ENCODE measurements around the gene PREX1.

- TF ChIP-seq, protein P1, sequence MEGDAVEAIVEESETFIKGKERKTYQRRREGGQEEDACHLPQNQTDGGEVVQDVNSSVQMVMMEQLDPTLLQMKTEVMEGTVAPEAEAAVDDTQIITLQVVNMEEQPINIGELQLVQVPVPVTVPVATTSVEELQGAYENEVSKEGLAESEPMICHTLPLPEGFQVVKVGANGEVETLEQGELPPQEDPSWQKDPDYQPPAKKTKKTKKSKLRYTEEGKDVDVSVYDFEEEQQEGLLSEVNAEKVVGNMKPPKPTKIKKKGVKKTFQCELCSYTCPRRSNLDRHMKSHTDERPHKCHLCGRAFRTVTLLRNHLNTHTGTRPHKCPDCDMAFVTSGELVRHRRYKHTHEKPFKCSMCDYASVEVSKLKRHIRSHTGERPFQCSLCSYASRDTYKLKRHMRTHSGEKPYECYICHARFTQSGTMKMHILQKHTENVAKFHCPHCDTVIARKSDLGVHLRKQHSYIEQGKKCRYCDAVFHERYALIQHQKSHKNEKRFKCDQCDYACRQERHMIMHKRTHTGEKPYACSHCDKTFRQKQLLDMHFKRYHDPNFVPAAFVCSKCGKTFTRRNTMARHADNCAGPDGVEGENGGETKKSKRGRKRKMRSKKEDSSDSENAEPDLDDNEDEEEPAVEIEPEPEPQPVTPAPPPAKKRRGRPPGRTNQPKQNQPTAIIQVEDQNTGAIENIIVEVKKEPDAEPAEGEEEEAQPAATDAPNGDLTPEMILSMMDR (IDR thresholded peaks at IDR 0.05): no peak
- no peak for TF ChIP-seq POLR2A (IDR thresholded peaks at IDR 0.05)
Observed at GRCh38 chr20:48849299-48849698, 21.5 kb upstream of the PREX1 start.
